ENCODE measurements around the gene ZDHHC24.

- no peak for TF ChIP-seq POLR2AphosphoS5 (IDR thresholded peaks at IDR 0.05)
- no peak for TF ChIP-seq CTCF (IDR thresholded peaks at IDR 0.05)
- no peak for TF ChIP-seq POLR2A (IDR thresholded peaks at IDR 0.05)
Observed at GRCh38 chr11:66539170-66539869, 6.5 kb downstream of the ZDHHC24 start.

Measured in gastroesophageal sphincter (tissue), 3 donors.